GM19455 (cell line): Measurements from ENCODE around the gene KLHL1.

ENCODE experiments used
- ATAC-seq: cut with Tn5 transposase; IDR thresholded peaks from one replicate; pipeline ENCODE4 v1.9.1; 2021; ENCODE audit not compliant: unreplicated experiment

Gene KLHL1

GRCh38 chr13:69879936-69880335 lies 228.3 kb downstream of the KLHL1 start:
- ATAC-seq = no peak

GRCh38 chr13:69872321-69873047 lies 235.8 kb downstream of the KLHL1 start:
- no peak for ATAC-seq

- no peak for ATAC-seq
Observed at GRCh38 chr13:69866555-69866954, 241.7 kb downstream of the KLHL1 start.

GRCh38 chr13:69857183-69857821 lies 250.9 kb downstream of the KLHL1 start:
- peak; percentile 86 for ATAC-seq

- no peak for ATAC-seq
Observed at GRCh38 chr13:69856331-69856730, 251.9 kb downstream of the KLHL1 start.

GRCh38 chr13:69828527-69828926 lies 279.7 kb downstream of the KLHL1 start:
- ATAC-seq = no peak

GRCh38 chr13:69820180-69820579 lies 288.1 kb downstream of the KLHL1 start:
- no peak for ATAC-seq

- ATAC-seq = no peak
Observed at GRCh38 chr13:69817333-69817869, 290.9 kb downstream of the KLHL1 start.

- ATAC-seq = no peak
Observed at GRCh38 chr13:69809152-69809551, 299.1 kb downstream of the KLHL1 start.

GRCh38 chr13:69796256-69796655 lies 312.0 kb downstream of the KLHL1 start:
- no peak for ATAC-seq

- no peak for ATAC-seq
Observed at GRCh38 chr13:69793783-69794453, 314.3 kb downstream of the KLHL1 start.

- ATAC-seq = no peak
Observed at GRCh38 chr13:69776937-69777336, 331.3 kb downstream of the KLHL1 start.

GRCh38 chr13:69769608-69770007 lies 338.6 kb downstream of the KLHL1 start:
- no peak for ATAC-seq

- ATAC-seq = no peak
Observed at GRCh38 chr13:69761581-69761980, 346.7 kb downstream of the KLHL1 start.

- ATAC-seq = no peak
Observed at GRCh38 chr13:69755101-69755500, 353.2 kb downstream of the KLHL1 start.

GRCh38 chr13:69751259-69751658 lies 357.0 kb downstream of the KLHL1 start:
- no peak for ATAC-seq

GRCh38 chr13:69737129-69737935 lies 370.9 kb downstream of the KLHL1 start:
- ATAC-seq = no peak

- no peak for ATAC-seq
Observed at GRCh38 chr13:69721631-69722030, 386.6 kb downstream of the KLHL1 start.

GRCh38 chr13:69720278-69720983 lies 387.8 kb downstream of the KLHL1 start:
- ATAC-seq = no peak

GRCh38 chr13:69706807-69707206 lies 401.4 kb downstream of the KLHL1 start:
- no peak for ATAC-seq
